Panc1 (cell line): ENCODE measurements around the gene EMX1. TPM values are rescaled to one million over a fixed set of nuclear protein-coding genes. Genes with fewer than 3 reads are reported as not detected.

Source experiments
- ATAC-seq: fragments of 200-7000 bp; cut with Tn5 transposase; 2 replicates; pipeline ENCODE4 v1.9.1; 2020; ENCODE audit warnings: mild to moderate bottlenecking, moderate library complexity
- BruUV-seq: library from RNA; stranded (reverse); fragments of 400-500 nt; replicated peaks from 2 replicates; lab custom pipeline; 2021; lab: Mats Ljungman, UMichigan
- CTCF ChIA-PET: fragments of 300-600 bp; sonication (Branson Sonifier 250); formaldehyde crosslinking; loops from one replicate; lab custom pipeline; 2022; ENCODE audit warnings: antibody characterized with exemption; lab: Charles Lee
- POLR2A ChIA-PET: fragments of 300-600 bp; sonication (Branson Sonifier 250); formaldehyde crosslinking; loops from one replicate; lab custom pipeline; 2022; ENCODE audit warnings: antibody characterized with exemption; lab: Charles Lee
- DNase-seq: peaks from one replicate; pipeline ENCODE4 v3.0.0-alpha.2; 2010; ENCODE audit warnings: low read depth, low spot score
- H3K27ac ChIP-seq: 2 replicates; pipeline ENCODE4 v1.5.1; 2011; ENCODE audit warnings: mild to moderate bottlenecking, low read length, inconsistent platforms
- H3K27me3 ChIP-seq: fragments of 200-500 bp; sonication (Bioruptor generic); 2 replicates; pipeline ENCODE4 v1.6.0; 2014; ENCODE audit warnings: low read length, inconsistent platforms; ENCODE audit not compliant: control insufficient read depth, insufficient read depth
- H3K36me3 ChIP-seq: fragments of 200-500 bp; sonication (Bioruptor generic); 2 replicates; pipeline ENCODE4 v1.5.1; 2014; ENCODE audit warnings: inconsistent platforms, mild to moderate bottlenecking, low read length, moderate library complexity; ENCODE audit not compliant: control insufficient read depth, insufficient read depth
- H3K4me1 ChIP-seq: 2 replicates; pipeline ENCODE4 v1.5.1; 2011; ENCODE audit warnings: inconsistent platforms, mild to moderate bottlenecking, low read length, moderate library complexity; ENCODE audit not compliant: control insufficient read depth, insufficient read depth
- H3K4me3 ChIP-seq, 2 experiments: 2 replicates each; pipeline ENCODE4 v1.5.1; 2011 to 2012; ENCODE audit warnings: low read depth in 2 of 2, low read length in 2 of 2, mild to moderate bottlenecking in 2 of 2, inconsistent platforms in 1 of 2, moderate library complexity in 1 of 2
- H3K9me3 ChIP-seq: fragments of 200-500 bp; sonication (Bioruptor generic); 2 replicates; pipeline ENCODE4 v1.5.1; 2014; ENCODE audit warnings: low read depth, mild to moderate bottlenecking, inconsistent platforms, low read length, moderate library complexity; ENCODE audit not compliant: control insufficient read depth, insufficient read depth
- CTCF ChIP-seq: fragments of 450-650 bp; IDR thresholded peaks from 2 replicates; pipeline ENCODE4 v1.5.1; 2017; ENCODE audit warnings: mild to moderate bottlenecking
- POLR2AphosphoS5 ChIP-seq: IDR thresholded peaks from 2 replicates; pipeline ENCODE4 v1.6.1; 2012; ENCODE audit warnings: mild to moderate bottlenecking, low read depth, low read length, moderate library complexity
- SIN3A ChIP-seq: IDR thresholded peaks from 2 replicates; pipeline ENCODE4 v1.6.1; 2012; ENCODE audit warnings: low read depth, mild to moderate bottlenecking, low read length, moderate library complexity, borderline replicate concordance; ENCODE audit not compliant: insufficient read depth
- TCF7L2 ChIP-seq: IDR thresholded peaks from 2 replicates; pipeline ENCODE4 v1.6.1; 2011; ENCODE audit warnings: mild to moderate bottlenecking, low read depth, low read length, inconsistent platforms
- in situ Hi-C: cut with HindIII; loops from 2 replicates; pipeline ENCODE4 v1.10.0; 2016; ENCODE audit warnings: low sequenced_read_pairs, low pct_unique_long_range_greater_than_20kb
- intact Hi-C: fragments of 100-400 bp; cut with micrococcal nuclease; formaldehyde crosslinking; loops from one replicate; pipeline ENCODE4 v1.10.0; 2022; ENCODE audit not compliant: unreplicated experiment
- total RNA-seq: library from RNA; stranded (reverse); gene quantifications from one replicate; pipeline ENCODE4 v1.2.1, GENCODE V29; 2021; ENCODE audit not compliant: unreplicated experiment
- TF ChIP-seq, protein P1 (sequence below), 2 experiments: IDR thresholded peaks; 2 replicates each; pipeline ENCODE4 v1.6.1; 2011 to 2012; ENCODE audit warnings: low read depth in 2 of 2, control low read depth in 1 of 2, low read length in 1 of 2, mild to moderate bottlenecking in 1 of 2, moderate library complexity in 1 of 2; ENCODE audit not compliant: insufficient read depth in 1 of 2

EMX1 gene
- total RNA-seq, 1 experiment from 2014 or later = 0.36 TPM

- Histone ChIP-seq H3K27ac (no peak overlapping the region), H3K36me3 (no peaks in the 10 kb centered on the region; the same call in 1 of the 2 replicates), H3K9me3 (no peaks in the 10 kb centered on the region), H3K4me1 (peaks cover 9% of the 10 kb centered on the region), H3K27me3 (peaks cover 50% of the 10 kb centered on the region), H3K4me3 (no peak overlapping the region)
- TF ChIP-seq, protein P1, sequence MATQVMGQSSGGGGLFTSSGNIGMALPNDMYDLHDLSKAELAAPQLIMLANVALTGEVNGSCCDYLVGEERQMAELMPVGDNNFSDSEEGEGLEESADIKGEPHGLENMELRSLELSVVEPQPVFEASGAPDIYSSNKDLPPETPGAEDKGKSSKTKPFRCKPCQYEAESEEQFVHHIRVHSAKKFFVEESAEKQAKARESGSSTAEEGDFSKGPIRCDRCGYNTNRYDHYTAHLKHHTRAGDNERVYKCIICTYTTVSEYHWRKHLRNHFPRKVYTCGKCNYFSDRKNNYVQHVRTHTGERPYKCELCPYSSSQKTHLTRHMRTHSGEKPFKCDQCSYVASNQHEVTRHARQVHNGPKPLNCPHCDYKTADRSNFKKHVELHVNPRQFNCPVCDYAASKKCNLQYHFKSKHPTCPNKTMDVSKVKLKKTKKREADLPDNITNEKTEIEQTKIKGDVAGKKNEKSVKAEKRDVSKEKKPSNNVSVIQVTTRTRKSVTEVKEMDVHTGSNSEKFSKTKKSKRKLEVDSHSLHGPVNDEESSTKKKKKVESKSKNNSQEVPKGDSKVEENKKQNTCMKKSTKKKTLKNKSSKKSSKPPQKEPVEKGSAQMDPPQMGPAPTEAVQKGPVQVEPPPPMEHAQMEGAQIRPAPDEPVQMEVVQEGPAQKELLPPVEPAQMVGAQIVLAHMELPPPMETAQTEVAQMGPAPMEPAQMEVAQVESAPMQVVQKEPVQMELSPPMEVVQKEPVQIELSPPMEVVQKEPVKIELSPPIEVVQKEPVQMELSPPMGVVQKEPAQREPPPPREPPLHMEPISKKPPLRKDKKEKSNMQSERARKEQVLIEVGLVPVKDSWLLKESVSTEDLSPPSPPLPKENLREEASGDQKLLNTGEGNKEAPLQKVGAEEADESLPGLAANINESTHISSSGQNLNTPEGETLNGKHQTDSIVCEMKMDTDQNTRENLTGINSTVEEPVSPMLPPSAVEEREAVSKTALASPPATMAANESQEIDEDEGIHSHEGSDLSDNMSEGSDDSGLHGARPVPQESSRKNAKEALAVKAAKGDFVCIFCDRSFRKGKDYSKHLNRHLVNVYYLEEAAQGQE (IDR thresholded peaks at IDR 0.05; ENCODE audit: insufficient read depth in 1 of 2, low read depth in 2 of 2, low read length in 1 of 2) = no peak
- TF ChIP-seq CTCF (no peak; the same call in 1 of the 2 replicates), TCF7L2 (no peak), POLR2AphosphoS5 (no peak), SIN3A (no peak)
- POLR2A ChIA-PET = no interaction called here
- CTCF ChIA-PET = no interaction called here
- in situ Hi-C loops = no loop called here
- ATAC-seq = no peak
- intact Hi-C loops = no loop called here
- DNase-seq = no peak
- no TSS peak for BruUV-seq
These were observed 3.7 kb upstream of the EMX1 start for GRCh38 chr2:72913486-72914205.

DNA sequence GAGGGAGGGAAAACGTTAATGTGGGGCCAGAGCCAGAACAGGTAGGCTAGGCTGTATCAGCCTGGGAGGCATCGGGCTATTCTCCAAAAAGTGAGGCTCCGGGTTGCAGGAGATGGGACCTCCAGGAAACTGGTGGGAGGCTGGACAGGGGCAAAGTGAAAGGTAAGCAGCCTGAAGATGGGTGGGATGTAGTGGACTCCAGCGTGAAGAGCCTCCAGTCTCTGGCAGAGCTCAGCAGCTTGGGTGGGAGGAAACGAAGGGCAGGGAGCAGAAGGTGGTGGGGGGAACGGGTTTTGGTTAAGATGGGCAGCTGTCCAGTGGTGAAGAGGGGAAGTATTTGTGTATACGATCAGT, 3.1 kb upstream of the EMX1 start:
- Histone ChIP-seq H3K4me3 (no peak overlapping the region), H3K27ac (no peak overlapping the region), H3K4me1 (peaks cover 9% of the 10 kb centered on the region), H3K9me3 (no peaks in the 10 kb centered on the region), H3K36me3 (no peaks in the 10 kb centered on the region; the same call in 1 of the 2 replicates), H3K27me3 (peaks cover 51% of the 10 kb centered on the region)
- ChIA-PET CTCF (no interaction called here), POLR2A (no interaction called here)
- DNase-seq = no peak
- TF ChIP-seq POLR2AphosphoS5 (no peak), SIN3A (no peak), TCF7L2 (no peak), CTCF (no peak)
- TF ChIP-seq, protein P1 (IDR thresholded peaks at IDR 0.05; ENCODE audit: insufficient read depth in 1 of 2, low read depth in 2 of 2, low read length in 1 of 2) = no peak
- in situ Hi-C loops = no loop called here
- BruUV-seq = no TSS peak
- intact Hi-C loops = no loop called here
- ATAC-seq = no peak
